Measurements from ENCODE around the gene TICRR.

The TICRR gene

DNA sequence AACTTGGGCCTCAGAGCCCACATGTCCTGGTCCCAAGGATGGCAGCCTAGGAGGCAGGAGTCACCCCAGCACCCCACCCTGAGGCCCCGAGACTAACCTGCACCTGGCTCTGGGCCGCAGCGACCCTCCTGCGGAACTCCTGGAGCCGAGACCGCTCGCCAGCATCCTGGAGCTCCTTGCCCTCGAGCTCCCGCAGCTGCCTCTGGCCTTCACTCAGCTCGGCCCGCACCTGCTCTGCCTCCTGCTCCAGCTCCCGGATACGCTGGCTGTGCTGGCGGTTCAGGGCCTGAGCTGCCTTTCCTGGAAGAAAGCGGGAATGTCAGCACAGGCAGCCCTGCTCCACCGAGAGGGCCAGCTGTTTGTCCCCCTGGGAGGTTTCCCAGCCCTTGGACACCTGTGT lies 66.8 kb downstream of the TICRR start:
- in situ Hi-C loops (cut with HindIII; ENCODE audit: low pct_unique_long_range_greater_than_20kb, low sequenced_read_pairs): no loop called here
- no peak for TF ChIP-seq JUND (IDR thresholded peaks at IDR 0.05; ENCODE audit: low read depth)
- no peak for DNase-seq (ENCODE audit: low read depth in 1 of 2, low spot score in 1 of 2)

DNA sequence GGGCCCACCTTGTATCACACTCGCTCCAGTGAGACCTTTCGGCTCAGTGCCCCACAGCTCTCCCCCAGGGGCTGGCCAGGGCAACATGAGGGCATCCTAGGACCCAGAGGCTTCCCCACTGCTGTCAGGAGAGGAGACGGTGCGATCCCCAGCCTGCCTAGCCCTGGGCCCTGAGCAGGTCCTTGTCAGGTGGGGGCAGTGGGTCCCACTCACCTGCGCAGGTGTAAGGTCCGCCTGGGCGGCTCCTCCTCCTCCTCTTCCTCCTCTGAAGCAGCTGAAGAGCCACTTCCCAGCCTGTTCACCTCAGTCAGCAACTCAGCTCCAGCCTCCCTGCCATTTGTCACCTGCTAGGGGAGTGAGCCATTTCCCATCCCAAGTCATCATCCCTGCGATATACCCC lies 70.4 kb downstream of the TICRR start:
- DNase-seq (ENCODE audit: low read depth in 1 of 2, low spot score in 1 of 2): no peak
- TF ChIP-seq JUND (IDR thresholded peaks at IDR 0.05; ENCODE audit: low read depth): no peak
- in situ Hi-C loops (cut with HindIII; ENCODE audit: low pct_unique_long_range_greater_than_20kb, low sequenced_read_pairs): no loop called here

DNA sequence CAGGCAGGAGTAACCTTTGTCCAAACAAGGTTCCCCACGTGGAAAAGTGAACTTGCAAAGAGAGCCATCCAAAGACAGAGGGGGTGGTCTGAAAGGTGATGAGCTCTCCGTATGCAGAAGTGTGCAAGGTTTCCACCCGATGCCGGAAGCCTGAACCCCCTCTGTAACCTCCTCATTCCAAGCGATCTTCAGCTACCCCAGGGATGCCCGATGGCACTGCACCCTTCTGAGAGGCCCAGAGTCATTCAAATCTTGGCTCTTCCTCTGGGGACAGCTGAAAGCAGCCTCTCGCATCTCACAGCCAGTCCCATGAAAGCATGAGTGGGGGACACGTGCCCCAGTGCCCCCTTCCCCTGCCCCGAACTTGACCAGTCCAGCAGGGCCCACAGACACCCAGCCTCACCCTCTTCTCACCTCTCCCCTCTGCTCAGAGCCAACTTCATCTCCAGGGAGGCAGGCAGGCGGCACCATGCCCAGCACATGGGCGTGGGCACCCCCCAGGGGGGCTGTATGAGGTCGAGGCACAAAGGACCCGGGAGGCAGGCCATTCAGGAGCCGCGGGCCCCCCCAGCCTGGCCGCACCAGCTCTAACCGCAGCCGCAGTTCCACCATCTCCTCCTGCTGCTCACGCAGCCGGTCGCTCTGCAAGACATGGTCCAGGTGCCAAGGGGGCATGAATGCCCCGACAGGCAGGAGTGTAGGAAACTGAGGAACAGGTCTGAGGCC lies 71.3 kb downstream of the TICRR start:
- TF ChIP-seq JUND (IDR thresholded peaks at IDR 0.05; ENCODE audit: low read depth): no peak
- in situ Hi-C loops (cut with HindIII; ENCODE audit: low pct_unique_long_range_greater_than_20kb, low sequenced_read_pairs): no loop called here
- no peak for DNase-seq (ENCODE audit: low read depth in 1 of 2, low spot score in 1 of 2)

DNA sequence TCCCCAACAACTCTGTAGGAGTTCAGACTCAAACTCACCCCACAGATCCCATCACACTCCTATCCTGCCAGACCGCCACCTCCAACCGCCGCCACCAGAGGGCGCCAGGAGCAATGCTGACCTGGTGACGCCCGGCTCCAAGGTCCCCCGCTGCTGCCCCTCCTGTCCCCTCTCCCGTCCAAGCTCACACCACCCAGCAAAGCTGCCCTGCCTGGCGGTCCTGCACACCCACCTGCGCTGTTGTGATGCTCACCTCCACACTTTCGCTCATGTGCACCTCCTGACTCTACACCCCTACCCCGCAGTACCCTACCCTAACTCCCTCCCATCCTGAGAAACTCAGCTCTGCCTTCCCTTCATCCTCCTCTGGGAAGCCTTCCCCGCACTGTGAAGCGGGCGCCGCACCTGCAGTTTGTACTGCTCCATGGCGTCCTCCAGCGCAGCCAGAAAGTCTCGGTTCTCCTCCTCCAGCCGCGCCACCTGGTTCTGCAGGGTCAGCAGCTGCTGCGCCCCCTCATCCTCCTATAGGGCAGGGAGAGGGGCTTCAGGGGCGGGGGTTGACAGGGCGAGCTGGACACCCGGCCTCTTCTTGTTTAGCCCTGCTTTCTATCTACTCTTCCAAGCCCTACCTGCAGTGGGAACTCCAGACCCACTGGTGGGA lies 72.1 kb downstream of the TICRR start:
- no peak for TF ChIP-seq JUND (IDR thresholded peaks at IDR 0.05; ENCODE audit: low read depth)
- DNase-seq (ENCODE audit: low read depth in 1 of 2, low spot score in 1 of 2): peak; percentile 72 to 98
- in situ Hi-C loops (cut with HindIII; ENCODE audit: low pct_unique_long_range_greater_than_20kb, low sequenced_read_pairs): no loop called here

DNA sequence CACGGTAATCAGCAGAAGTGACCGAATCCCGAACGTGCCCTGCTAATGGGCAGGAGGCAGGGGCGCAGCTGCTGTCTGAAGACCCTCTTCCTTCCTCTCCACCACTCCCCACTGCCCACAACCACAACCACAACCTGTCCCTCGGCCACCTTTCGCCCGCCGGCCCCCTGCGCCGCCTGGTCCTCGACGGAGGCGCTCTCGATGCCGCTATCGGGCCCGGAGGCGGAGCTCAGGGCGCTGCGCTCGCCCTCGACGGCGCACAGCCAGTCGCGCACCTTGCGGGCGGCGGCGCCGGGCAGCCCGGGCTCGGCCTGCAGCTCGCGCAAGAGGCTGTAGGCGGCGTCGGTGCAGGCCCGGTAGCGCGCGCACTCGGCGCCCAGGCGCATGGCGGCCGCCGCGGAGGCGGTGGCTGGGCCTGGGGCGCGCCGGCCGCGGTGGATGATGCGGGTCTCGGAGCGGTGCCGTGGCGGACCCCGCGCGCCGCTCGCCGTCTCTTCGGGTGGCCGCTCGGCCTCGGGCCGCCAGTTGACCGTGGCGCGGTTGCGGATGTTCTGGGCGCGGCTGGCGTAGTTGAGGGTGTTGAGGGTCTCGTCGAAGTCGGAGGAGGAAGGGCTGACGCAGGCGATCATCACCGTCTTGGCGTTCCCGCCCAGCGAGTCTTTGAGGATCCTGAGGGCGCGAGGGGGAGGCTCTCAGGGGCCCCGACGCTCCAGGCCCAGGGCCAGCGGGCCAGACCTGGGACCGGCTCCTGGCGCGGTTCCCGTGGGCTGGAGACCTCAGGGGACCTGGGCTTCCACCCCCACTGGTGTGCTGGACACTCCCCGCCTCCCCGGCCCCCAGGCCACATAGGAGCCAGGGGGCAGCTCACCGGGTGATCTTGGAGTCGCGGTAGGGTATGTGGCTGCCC lies 73.1 kb downstream of the TICRR start:
- in situ Hi-C loops (cut with HindIII; ENCODE audit: low pct_unique_long_range_greater_than_20kb, low sequenced_read_pairs): no loop called here
- no peak for DNase-seq (ENCODE audit: low read depth in 1 of 2, low spot score in 1 of 2)
- no peak for TF ChIP-seq JUND (IDR thresholded peaks at IDR 0.05; ENCODE audit: low read depth)

DNA sequence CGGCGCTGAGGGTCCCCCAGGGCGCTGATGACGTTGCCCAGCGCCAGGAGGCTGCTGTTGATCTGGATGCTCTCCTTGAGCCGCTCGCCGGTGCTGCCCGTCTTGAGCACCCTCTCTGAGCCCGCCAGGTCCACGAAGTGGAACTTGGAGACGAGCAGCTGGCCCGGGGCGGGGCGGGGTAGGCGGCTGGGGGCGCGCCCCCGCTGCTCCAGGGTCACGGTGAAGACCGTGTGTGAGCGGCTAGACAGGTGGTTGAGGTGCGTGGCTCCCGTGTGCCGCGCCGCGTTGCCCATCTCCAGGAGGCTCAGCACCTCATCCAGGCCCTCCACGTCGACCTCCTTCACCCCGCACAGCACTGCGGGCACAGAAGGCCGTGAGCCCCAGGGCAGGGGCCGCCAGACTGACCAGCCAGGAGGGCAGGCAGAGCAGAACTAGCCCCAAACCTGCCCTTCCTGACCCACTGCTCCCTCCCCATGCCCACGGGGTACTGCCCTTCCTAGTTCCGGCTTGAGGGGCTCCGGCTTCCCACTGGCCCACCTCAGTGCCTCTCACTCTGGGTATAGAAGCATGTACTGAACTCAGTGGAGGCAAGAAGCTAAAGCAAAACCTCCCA lies 73.8 kb downstream of the TICRR start:
- no peak for TF ChIP-seq JUND (IDR thresholded peaks at IDR 0.05; ENCODE audit: low read depth)
- in situ Hi-C loops (cut with HindIII; ENCODE audit: low pct_unique_long_range_greater_than_20kb, low sequenced_read_pairs): no loop called here

DNA sequence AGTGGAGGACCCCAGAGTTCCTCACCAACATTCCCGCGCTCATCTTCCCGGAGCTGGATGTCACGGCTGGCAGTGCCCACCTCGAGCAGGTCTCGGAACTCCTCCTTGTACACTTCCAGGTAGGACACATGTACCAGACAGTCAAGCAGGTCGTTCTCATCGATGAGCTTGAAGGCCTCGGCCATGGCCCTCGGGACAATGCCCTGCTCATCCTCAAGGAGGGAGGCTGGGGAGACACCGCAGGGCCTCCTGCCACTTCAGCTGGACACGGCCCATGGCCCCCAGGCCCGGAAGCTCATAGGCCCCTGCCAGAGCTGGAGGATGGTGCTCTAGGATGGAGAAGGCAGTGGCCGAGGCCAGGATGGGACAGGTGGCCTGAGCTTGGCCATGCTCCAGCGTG lies 74.4 kb downstream of the TICRR start:
- TF ChIP-seq JUND (IDR thresholded peaks at IDR 0.05; ENCODE audit: low read depth): no peak
- DNase-seq (ENCODE audit: low read depth in 1 of 2, low spot score in 1 of 2): no peak
- in situ Hi-C loops (cut with HindIII; ENCODE audit: low pct_unique_long_range_greater_than_20kb, low sequenced_read_pairs): no loop called here

More for the DNA sequence above, 73.8 kb downstream of the TICRR start:
- no peak for DNase-seq (ENCODE audit: low read depth in 1 of 2, low spot score in 1 of 2)

DNA sequence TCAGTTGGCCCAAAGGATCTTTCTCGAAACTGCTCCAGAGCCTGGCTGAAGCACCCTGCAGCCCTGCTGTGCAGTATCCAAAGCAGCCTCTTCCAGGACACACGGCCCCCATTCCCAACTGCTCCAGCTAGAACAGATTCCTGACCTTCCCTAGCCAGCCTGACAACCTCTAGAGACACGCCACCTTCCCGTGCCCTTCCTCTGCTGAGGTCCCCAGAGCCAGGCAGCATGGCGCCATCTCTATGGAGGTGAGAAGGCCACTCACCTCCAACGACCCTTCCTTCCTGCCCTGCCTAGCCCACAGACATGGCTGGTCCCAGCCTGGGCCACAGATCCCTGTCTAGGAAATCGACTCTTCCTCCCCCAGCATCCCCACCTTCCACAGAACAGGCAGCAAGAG lies 76.9 kb downstream of the TICRR start:
- DNase-seq (ENCODE audit: low read depth in 1 of 2, low spot score in 1 of 2): no peak
- TF ChIP-seq JUND (IDR thresholded peaks at IDR 0.05; ENCODE audit: low read depth): no peak
- in situ Hi-C loops (cut with HindIII; ENCODE audit: low pct_unique_long_range_greater_than_20kb, low sequenced_read_pairs): no loop called here

DNA sequence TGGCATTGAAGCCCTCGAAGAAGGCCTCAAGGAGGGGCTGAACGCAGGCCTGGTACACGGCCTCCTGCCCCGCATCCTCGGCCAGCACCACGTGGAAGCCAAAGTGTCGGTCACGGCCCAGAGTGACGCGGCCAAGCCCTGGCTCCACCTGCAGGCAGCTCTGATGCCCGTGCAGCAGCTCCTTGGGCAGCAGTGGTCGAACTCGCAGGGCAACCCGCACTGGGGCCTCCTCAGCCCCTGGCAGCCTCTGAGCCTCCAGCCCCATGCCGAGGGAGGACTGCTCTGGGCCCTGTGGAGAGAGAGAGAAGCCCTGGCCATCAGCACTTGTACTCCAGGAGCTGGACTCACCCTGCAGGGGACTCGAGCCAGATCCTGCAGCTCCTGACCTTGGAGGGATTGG lies 77.4 kb downstream of the TICRR start:
- DNase-seq (ENCODE audit: low read depth in 1 of 2, low spot score in 1 of 2): no peak
- no peak for TF ChIP-seq JUND (IDR thresholded peaks at IDR 0.05; ENCODE audit: low read depth)
- in situ Hi-C loops (cut with HindIII; ENCODE audit: low pct_unique_long_range_greater_than_20kb, low sequenced_read_pairs): no loop called here

DNA sequence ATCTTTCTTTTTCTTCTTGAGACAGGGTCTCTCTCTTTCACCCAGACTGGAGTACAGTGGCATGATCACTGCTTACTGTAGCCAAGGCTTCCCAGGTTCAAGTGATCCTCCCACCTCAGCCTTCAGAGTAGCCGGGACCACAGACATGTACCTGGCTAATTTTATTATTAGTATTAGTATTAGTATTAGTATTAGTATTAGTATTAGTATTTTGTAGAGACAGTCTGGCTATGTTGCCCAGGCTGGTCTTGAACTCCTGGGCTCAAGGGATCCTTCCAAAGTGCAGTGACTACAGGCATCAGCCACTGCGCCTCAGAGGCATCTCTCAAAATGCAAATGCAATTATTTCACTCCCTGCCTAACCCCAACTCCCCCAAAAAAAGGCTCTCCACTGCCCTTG lies 78.3 kb downstream of the TICRR start:
- no peak for DNase-seq (ENCODE audit: low read depth in 1 of 2, low spot score in 1 of 2)
- TF ChIP-seq JUND (IDR thresholded peaks at IDR 0.05; ENCODE audit: low read depth): no peak
- in situ Hi-C loops (cut with HindIII; ENCODE audit: low pct_unique_long_range_greater_than_20kb, low sequenced_read_pairs): no loop called here

DNA sequence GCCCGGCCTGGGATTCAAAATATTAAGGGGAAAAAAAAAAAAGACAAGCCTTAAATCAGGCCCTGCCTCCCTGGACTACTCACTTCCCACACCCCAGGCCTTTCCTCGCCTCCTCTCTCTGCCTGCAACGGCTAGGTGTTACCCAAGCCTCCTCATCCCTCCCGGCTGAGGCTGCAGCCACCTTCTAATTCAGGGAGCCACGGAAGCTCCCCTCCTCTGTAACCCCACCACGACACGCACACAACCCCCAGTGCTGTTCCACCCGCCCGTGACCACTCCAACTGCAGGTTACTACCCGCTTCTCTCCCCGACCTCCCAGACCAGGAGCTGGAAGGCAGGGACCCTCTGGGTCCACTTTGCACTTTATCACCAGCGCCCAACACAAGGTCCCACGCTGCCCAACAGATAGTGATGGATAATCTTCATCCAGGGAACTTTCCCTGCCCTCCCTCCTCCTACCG lies 79.1 kb downstream of the TICRR start:
- in situ Hi-C loops (cut with HindIII; ENCODE audit: low pct_unique_long_range_greater_than_20kb, low sequenced_read_pairs): no loop called here
- no peak for TF ChIP-seq JUND (IDR thresholded peaks at IDR 0.05; ENCODE audit: low read depth)
- no peak for DNase-seq (ENCODE audit: low read depth in 1 of 2, low spot score in 1 of 2)

Measured in T47D (cell line).